ENCODE measurements around the gene ITGAX. TPM values are rescaled to one million over a fixed set of nuclear protein-coding genes. Genes with fewer than 3 reads are reported as not detected.

The ITGAX gene
- total and polyA plus RNA-seq, 2 of the 8 experiments (the other 6 are each of a cell fraction or from before 2014, with no cell fraction given): 0.30 TPM; not detected in 1

- 80% methylated on average over 28 of the region's 28 CpGs; no CpG with 5 or more reads in 1 of the 2 experiments for WGBS, 2 experiments (ENCODE audit: extremely low coverage in 1 of 2, insufficient coverage in 1 of 2, insufficient read length in 1 of 2, insufficient replicate concordance in 2 of 2, low coverage in 1 of 2, low lambda C conversion rate in 2 of 2, missing lambda C conversion rate in 1 of 2)
- Histone ChIP-seq H3K23me2 (ENCODE audit: low read depth, low read length) (no peaks in the 10 kb centered on the region), H3K56ac (replicated peaks; ENCODE audit: insufficient read length, low read depth, low read length) (no peak overlapping the region), H3K14ac (ENCODE audit: insufficient read length) (no peak overlapping the region), H2BK5ac (ENCODE audit: low read depth, low read length) (no peak overlapping the region), H3K9me3 (ENCODE audit: insufficient read depth in 2 of 2, low read depth in 1 of 2, low read length in 1 of 2) (no peaks in the 10 kb centered on the region), H4K5ac (ENCODE audit: insufficient read length, low read depth, low read length) (no peak overlapping the region), H4K8ac (ENCODE audit: extremely low read depth, insufficient read depth, low read length) (no peak overlapping the region), H2BK12ac (ENCODE audit: low read depth, low read length) (no peak overlapping the region), H2BK15ac (ENCODE audit: low read length) (no peak overlapping the region), H3K23ac (ENCODE audit: insufficient read length) (no peak overlapping the region), H3K4me2 (ENCODE audit: insufficient read depth in 1 of 2, low read depth in 2 of 2, low read length in 2 of 2) (no peak overlapping the region), H3K79me1 (ENCODE audit: low read depth, low read length) (no peaks in the 10 kb centered on the region), H2BK20ac (ENCODE audit: low read length) (no peak overlapping the region), H2AK5ac (ENCODE audit: low read depth, low read length) (no peak overlapping the region), H3K27ac (ENCODE audit: low read depth, low read length) (no peak overlapping the region), H3K36me3 (ENCODE audit: control insufficient read depth in 2 of 4, insufficient read depth in 4 of 4, low read length in 3 of 4) (no peaks in the 10 kb centered on the region), H3K27me3 (replicated peaks in 1 of 4; ENCODE audit: control insufficient read depth in 3 of 4, extremely low read depth in 1 of 4, insufficient read depth in 3 of 4, low read length in 3 of 4) (no peaks in the 10 kb centered on the region; a peak in 2 of 7 replicates), H4K91ac (replicated peaks; ENCODE audit: insufficient read length, low read length) (no peak overlapping the region), H3K4me3 (ENCODE audit: extremely low read depth in 1 of 4, insufficient read depth in 2 of 4, low read depth in 3 of 4, low read length in 4 of 4) (no peak overlapping the region), H3K9ac (replicated peaks in 1 of 4; ENCODE audit: extremely low read depth in 1 of 4, low read depth in 3 of 4, low read length in 3 of 4) (no peak overlapping the region), H4K20me1 (replicated peaks in 1 of 2; ENCODE audit: control insufficient read depth in 1 of 2, insufficient read depth in 2 of 2, low read length in 2 of 2) (no peaks in the 10 kb centered on the region), H3K79me2 (ENCODE audit: control insufficient read depth in 1 of 2, insufficient read depth in 2 of 2, low read length in 2 of 2) (no peaks in the 10 kb centered on the region), H3K4me1 (replicated peaks in 1 of 4; ENCODE audit: control insufficient read depth in 3 of 4, insufficient read depth in 4 of 4, low read length in 3 of 4) (no peaks in the 10 kb centered on the region), H2AFZ (ENCODE audit: low read length) (no peak overlapping the region), H3K18ac (ENCODE audit: extremely low read depth, low read length) (no peak overlapping the region; the same call in 1 of the 2 replicates), H2BK120ac (replicated peaks; ENCODE audit: low read depth, low read length) (no peak overlapping the region), H3K4ac (replicated peaks; ENCODE audit: insufficient read length, low read depth, low read length) (no peak overlapping the region)
- ChIA-PET POLR2A (ENCODE audit: partially characterized antibody) (interaction anchor here (1.2 to 1.3 kb wide), 2 partner anchors 16 to 153 kb away, joined by 3 to 5 read pairs; no protein-coding TSS in a partner anchor), CTCF (ENCODE audit: partially characterized antibody) (interaction anchor here (0.6 to 1.6 kb wide), 4 partner anchors 13 to 377 kb away, joined by 3 to 4 read pairs (median 4); partner anchors contain the start of genes HSD3B7 and ZNF843)
- TF ChIP-seq HDAC2 (IDR thresholded peaks at IDR 0.05; ENCODE audit: borderline replicate concordance in 1 of 2, low read depth in 2 of 2, low read length in 2 of 2) (no peak), FOSL1 (IDR thresholded peaks at IDR 0.05; ENCODE audit: insufficient read depth, low read depth, low read length) (no peak), KDM5A (IDR thresholded peaks at IDR 0.05; ENCODE audit: low read length) (no peak), EZH2 (IDR thresholded peaks at IDR 0.05; ENCODE audit: low read depth, low read length, severe bottlenecking) (no peak), POLR2A (IDR thresholded peaks at IDR 0.05; ENCODE audit: control extremely low read depth in 1 of 2, low read depth in 2 of 2, low read length in 2 of 2) (no peak), TEAD4 (IDR thresholded peaks at IDR 0.05; ENCODE audit: low read depth, low read length) (no peak), JUN (IDR thresholded peaks at IDR 0.05; ENCODE audit: low read depth, low read length) (no peak), SP4 (IDR thresholded peaks at IDR 0.05; ENCODE audit: low read length) (no peak), SIRT6 (IDR thresholded peaks at IDR 0.05; ENCODE audit: low read length) (no peak)
- no peak for FAIRE-seq
- no peak for DNase-seq (ENCODE audit: low read depth in 1 of 2, low spot score in 2 of 2)
Measured at GRCh38 chr16:31361201-31362110, 6.5 kb downstream of the ITGAX start.

All from H1 (cell line).